ENCODE measurements around the gene TUBD1.

TUBD1 gene

DNA sequence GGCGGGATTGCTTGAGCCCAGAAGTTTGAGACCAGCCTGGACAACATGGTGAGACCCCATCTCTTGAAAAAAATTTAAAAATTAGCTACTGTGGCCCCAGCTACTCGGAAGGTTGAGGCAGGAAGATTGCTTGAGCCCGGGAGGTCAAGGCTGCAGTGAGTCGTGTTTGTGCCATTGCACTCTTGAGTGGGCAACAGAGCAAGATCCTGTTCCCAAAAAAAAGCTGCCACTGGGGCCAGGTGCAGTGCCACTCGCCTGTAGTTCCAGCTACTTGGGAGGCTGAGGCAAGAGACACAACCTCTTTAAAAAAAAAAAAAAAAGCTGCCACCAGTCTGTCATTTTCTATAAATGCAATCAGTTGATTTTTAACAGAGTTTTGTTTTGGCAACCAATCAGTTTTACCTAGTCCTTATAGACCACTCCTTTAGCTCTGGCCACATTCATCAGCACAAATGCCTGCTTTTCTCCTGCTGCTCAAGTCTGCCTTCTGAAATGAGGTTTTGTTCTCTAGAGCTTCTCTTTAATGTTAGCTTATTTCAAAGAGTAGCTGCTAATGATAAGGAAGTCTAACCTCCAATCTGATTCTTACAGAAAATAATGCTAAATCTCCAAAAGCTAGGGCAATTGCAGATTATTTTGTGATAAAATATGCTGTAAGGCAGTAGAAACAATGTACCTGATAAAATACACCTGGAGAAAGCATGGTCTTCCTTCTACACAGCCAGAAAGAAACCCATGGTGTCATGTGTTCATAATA lies 64.8 kb downstream of the TUBD1 start:
- FAIRE-seq (peak; percentile 94), DNase-seq (ENCODE audit: low spot score) (peak; percentile 93)

DNA sequence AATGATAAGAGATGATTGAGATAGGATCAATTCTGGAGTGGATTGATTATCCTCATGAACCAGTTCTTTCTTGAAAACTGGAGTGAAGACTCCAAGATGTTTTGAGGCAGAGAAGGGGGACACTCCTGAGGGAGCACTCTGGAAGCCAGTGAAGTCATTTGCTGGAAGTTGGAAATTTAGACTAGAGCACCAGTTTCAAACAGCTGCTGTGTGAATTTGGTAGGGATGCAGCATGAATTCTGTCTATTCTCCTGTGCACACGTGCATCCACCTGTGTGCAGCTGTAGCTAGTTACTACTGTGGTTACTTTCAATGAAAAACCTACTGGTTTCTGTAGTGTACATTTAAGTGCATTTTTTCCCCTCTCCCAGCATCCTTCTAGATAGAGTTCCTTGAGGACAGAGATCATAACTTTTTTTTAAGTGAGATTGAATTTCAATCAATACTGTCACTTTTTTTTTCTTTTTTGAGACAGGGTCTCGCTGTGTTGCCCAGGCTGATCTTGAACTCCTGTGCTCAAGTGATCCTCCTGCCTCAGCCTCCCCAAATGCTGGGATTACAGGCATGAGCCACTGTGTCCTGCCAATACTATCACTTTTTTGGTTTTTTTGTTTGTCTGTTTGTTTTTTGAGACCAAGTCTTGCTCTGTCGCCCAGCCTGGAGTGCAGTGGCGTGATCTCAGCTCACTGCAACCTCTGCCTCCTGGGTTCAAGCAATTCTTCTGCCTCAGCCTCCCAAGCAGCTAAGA lies 65.9 kb downstream of the TUBD1 start:
- DNase-seq (ENCODE audit: low spot score) (no peak), FAIRE-seq (no peak)

DNA sequence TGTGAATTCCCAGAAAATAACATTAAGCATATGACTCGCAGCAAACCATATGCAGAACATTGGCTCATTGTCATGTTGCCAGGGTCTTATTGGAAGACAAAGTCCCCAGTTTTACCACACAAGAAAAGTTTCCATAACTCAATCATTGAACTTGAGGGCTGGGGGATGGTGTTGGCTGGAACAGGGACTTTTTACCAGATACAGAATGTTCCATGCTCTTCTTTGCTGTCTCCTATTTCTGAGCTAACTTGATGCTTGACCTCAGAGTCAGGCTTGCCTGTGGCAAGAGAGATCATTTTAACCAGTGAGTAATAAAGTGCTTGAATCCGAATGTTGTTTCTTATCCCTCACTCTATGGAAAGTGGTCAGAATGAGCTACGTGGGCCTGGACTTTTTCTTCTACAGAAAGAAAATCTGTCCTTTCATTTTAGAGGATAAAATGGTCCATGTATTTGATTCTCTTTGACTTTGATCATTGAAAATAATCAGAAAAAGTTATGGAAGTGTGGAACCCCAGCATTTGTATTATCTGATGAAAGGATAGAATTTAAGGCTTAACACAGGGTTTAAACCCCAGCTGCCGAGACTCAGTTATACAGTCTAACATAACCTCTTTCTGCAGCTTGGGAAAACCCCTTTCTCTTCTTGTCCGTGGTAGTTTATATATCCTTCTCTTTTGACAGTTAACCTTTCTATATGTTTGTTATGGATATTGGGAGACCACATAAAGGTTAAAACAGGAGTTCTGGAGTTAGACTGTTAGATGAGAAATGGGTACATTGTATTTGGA lies 67.0 kb downstream of the TUBD1 start:
- DNase-seq (ENCODE audit: low spot score) (peak; percentile 74), FAIRE-seq (peak; percentile 89)

DNA sequence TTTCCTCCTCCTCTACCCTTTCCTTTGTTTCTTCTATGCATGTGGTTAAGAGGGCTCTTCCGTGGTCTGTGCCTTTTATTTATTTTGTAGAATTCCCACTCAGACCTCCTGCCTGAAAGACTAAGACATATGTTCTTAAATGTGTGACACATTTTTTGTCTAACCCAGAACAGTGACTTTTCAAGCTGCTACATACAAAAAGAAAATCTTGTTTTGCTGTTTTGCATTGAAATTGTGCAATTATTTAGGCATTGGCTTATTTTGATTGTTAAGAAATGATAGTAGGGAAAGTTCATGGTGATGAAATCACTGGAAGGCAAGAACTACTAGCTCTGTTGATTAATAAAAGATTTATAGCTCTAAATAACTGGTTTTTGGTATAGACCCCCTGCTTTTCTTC lies 76.8 kb downstream of the TUBD1 start:
- DNase-seq (ENCODE audit: low spot score) = no peak
- FAIRE-seq = no peak

DNA sequence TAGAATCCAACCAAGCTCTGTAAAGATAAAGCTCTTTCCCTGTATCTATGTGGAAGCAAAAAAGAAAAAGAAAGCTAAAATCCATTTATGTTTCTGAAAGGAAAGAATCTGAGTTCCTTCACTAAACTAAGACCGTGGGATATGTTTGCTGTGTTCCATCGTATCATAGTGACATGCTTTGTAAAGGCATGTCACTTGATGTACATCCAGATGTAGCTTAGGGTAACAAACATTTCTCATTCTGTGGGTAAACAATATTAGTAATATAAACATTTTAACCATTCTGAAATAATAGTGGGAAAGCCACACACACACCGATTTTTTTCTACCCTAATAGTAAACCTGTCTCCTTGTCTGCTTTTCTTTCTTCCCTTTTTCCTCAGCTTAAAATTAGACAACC lies 78.1 kb downstream of the TUBD1 start:
- FAIRE-seq (no peak), DNase-seq (ENCODE audit: low spot score) (no peak)

DNA sequence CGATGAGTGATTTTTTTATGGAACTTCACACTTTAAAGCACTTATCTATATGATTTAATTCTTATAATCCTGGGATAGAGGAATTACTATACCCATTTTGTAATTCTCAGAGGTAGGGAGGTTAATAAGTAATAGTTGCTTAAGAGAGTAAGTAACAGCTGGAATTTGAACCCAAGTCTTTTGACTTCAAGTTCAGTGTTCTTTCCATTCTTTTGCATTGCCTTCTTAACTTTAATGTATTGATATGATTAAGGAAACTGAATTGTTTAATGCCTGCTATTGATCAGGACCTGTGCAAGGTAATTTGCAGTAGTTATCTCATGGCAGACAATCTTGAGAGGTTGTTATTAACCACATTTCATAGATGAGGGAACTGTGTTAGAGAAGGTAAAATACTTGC lies 78.5 kb downstream of the TUBD1 start:
- DNase-seq (ENCODE audit: low spot score) (no peak), FAIRE-seq (no peak)

DNA sequence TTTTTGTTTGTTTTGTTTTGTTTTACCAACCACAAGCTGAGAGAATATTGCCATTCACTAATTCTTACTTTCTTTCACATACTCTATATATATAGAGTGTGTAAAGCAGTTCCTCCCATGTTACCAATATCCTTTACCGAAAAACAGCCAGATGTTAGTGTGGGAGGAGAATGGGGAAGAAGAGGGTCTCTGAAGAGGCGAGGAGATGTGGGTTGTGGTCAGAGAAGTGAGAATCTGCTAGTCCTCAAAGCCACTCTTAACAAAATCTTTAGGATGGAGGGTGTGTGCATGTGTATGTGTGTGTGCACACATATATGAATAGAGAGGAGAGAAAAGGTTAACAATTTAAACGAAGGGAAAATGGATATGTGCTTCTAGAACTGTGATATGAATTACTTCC lies 80.6 kb downstream of the TUBD1 start:
- FAIRE-seq (no peak), DNase-seq (ENCODE audit: low spot score) (no peak)

DNA sequence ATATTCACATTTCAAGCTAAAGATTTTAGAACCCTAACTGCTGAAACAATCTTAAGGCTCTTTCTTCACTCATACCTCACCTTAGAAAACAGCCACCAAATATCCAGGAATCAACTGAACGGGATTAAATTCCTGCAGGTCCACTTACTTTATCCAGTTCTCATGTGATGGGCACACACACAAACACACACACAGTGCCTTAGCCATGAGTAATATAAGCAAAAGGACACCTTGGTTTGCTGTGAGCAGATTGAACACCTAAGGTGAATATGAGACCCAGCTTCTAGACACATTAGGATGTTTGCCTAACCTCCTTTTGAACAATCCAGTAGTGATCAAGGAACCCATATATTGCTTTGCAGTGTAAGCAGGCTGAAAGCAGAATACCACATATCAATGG lies 81.5 kb downstream of the TUBD1 start:
- FAIRE-seq (no peak), DNase-seq (ENCODE audit: low spot score) (no peak)

DNA sequence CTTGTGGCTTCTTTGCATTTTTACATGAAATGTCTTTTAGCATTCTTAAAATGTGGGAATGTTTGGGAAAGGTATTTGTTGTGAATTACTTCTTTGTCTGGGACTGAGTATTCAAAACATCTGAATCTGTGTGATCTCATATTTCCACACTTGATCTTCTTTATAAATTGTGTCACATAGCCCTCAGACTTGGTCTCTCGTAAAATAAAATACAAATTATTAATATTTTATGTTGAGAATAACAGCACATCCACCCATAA lies 81.9 kb downstream of the TUBD1 start:
- DNase-seq (ENCODE audit: low spot score) (no peak), FAIRE-seq (no peak)
